ENCODE results near the gene HTT. TPM values are rescaled to one million over a fixed set of nuclear protein-coding genes. Genes with fewer than 3 reads are reported as not detected.

HTT gene
- total and polyA plus RNA-seq, 2 of the 13 experiments (the other 11 are each of a cell fraction or from before 2014, with no cell fraction given): 17.5 to 19.5 TPM

- no peak for TF ChIP-seq TRIM22 (IDR thresholded peaks at IDR 0.05)
- peak; percentile 20; the same call in 1 of the 2 replicates for TF ChIP-seq ZBTB39 (CRISPR knock-in tag; IDR thresholded peaks at IDR 0.05)
- no peak; the same call in 1 of the 2 replicates for TF ChIP-seq FOXO1 (CRISPR knock-in tag; IDR thresholded peaks at IDR 0.05)
- no peak for TF ChIP-seq KLF16 (CRISPR knock-in tag; IDR thresholded peaks at IDR 0.05)
- TF ChIP-seq CHCHD3 (CRISPR knock-in tag; IDR thresholded peaks at IDR 0.05): no peak
- no peak for TF ChIP-seq ATF3 (CRISPR knock-in tag; IDR thresholded peaks at IDR 0.05)
- TF ChIP-seq PHF8 (CRISPR knock-in tag; IDR thresholded peaks at IDR 0.05): peak; percentile 74
- 0 out of 2 replicates have a peak, but pooled peaks have one; percentile 50 for TF ChIP-seq RAD21 (CRISPR knock-in tag; IDR thresholded peaks at IDR 0.05)
- TF ChIP-seq PCBP1 (IDR thresholded peaks at IDR 0.05; ENCODE audit: borderline replicate concordance, low read depth, low read length): no peak
- no peak for TF ChIP-seq ATF1 (CRISPR knock-in tag; IDR thresholded peaks at IDR 0.05)
Observed at GRCh38 chr4:3292571-3293400, 218.3 kb downstream of the HTT start, which contains the start of gene RGS12 (continued).

Small RNA genes lying within 50 kb of the gene (small RNA-seq; reads per million reads assigned to genes)
- gene RF02134 (ENCODE audit: insufficient read depth in 2 of 3, insufficient read length in 3 of 3, low read depth in 2 of 3, low replicate concordance in 1 of 3) (0 reads per million in 3 experiments), gene RF02135 (ENCODE audit: insufficient read depth in 2 of 3, insufficient read length in 3 of 3, low read depth in 2 of 3, low replicate concordance in 1 of 3) (0 reads per million in 3 experiments), gene RNU6-204P (ENCODE audit: insufficient read depth in 2 of 3, insufficient read length in 3 of 3, low read depth in 2 of 3, low replicate concordance in 1 of 3) (0 to 1.9 (median 0.33) reads per million in 3 experiments)

Other genes starting within 250 kb of the HTT start
- 122 and 133 TPM in 2 replicates for gene ADD1, start 230.8 kb upstream of the HTT start, total RNA-seq (2016; rRNA removed; fragmentation: Illumina TruSeq; extraction: Trizol)
- 73.9 and 76.3 TPM in 2 replicates for gene ADD1, start 230.8 kb upstream of the HTT start, polyA plus RNA-seq (2011; rRNA removed)
- 47.9 and 63.4 TPM in 2 replicates for gene NOP14, start 111.3 kb upstream of the HTT start, total RNA-seq (2016; rRNA removed; fragmentation: Illumina TruSeq; extraction: Trizol)
- gene NOP14, start 111.3 kb upstream of the HTT start, polyA plus RNA-seq (2011; rRNA removed): 6.8 and 6.9 TPM in 2 replicates
- gene GRK4, start 111.1 kb upstream of the HTT start, total RNA-seq (2016; rRNA removed; fragmentation: Illumina TruSeq; extraction: Trizol): 2.0 and 2.5 TPM in 2 replicates
- 1.6 and 1.8 TPM in 2 replicates for gene GRK4, start 111.1 kb upstream of the HTT start, polyA plus RNA-seq (2011; rRNA removed)
- gene HTT-AS, start 143 bp upstream of the HTT start, total RNA-seq (2016; rRNA removed; fragmentation: Illumina TruSeq; extraction: Trizol): not detected in 2 replicates
- not detected in 2 replicates for gene HTT-AS, start 143 bp upstream of the HTT start, polyA plus RNA-seq (2011; rRNA removed)
- gene MSANTD1, start 174.5 kb downstream of the HTT start, total RNA-seq (2016; rRNA removed; fragmentation: Illumina TruSeq; extraction: Trizol): 0.10 and 0.22 TPM in 2 replicates
- gene MSANTD1, start 174.5 kb downstream of the HTT start, polyA plus RNA-seq (2011; rRNA removed): 0.39 and 0.40 TPM in 2 replicates
- 18.2 and 21.0 TPM in 2 replicates for gene RGS12, start 218.3 kb downstream of the HTT start, total RNA-seq (2016; rRNA removed; fragmentation: Illumina TruSeq; extraction: Trizol)
- 27.7 and 35.5 TPM in 2 replicates for gene RGS12, start 218.3 kb downstream of the HTT start, polyA plus RNA-seq (2011; rRNA removed)

Measured in HepG2 (cell line).